HG03354 (cell line): ENCODE results near the gene PSG6.
"Not testable (repeated sequence)": the region's sequence is repeated elsewhere in the genome, so short reads cannot be mapped to it uniquely, and the experiment has no call there.

ENCODE experiments used
- ATAC-seq: cut with Tn5 transposase; IDR thresholded peaks from one replicate; pipeline ENCODE4 v1.9.1; 2021; ENCODE audit warnings: mild to moderate bottlenecking; ENCODE audit not compliant: unreplicated experiment, poor library complexity, severe bottlenecking

The PSG6 gene

DNA sequence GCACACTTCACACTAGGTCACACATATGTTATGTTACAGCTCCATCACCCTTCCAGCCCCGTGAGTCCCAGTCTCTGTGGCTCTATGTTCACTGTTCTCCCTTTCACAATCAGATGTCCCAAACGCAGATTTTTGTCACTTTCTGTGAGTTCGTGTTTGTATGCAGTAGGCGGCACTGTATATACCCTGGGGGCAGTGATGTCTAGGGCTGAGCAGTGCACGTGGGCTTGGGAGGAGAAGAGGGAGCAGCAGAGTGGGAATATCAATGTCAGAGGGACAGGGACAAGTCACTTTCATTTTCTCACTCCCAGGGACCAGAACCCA, 60.2 kb downstream of the PSG6 start:
- no peak for ATAC-seq

DNA sequence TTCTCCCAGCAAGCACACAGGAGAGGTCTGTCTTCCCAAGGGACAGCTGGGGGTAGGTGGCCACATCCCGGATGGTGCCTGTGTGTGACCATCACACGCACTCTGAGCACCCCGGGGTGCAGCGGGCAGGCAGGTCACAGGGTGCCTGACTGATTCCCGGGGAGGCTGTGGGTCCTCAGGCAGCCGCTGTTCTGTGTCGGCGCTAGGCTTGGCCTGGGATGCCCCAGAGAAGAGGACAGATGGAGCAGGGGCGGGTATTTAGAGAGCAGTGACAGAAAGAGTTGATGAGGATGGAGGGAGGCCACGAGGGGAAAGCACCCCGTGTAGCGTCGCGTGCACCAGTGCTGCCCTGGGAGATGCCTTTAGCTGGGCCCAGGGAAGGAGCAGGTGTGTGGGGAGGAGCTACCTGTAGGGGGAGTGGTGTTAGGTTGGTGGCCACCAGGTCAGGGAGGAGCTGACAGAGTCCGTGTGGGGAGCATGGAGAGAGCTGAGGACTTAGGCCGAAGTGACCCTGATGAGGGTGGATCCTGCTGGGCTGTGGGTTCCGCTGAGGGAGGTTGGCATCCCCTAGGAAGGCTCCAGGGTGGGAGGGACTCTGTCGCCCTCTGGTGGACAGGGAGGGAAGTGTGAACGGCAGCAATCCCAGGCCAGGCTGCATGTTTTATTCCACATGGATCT, 60.7 kb downstream of the PSG6 start:
- not testable (repeated sequence) for ATAC-seq

DNA sequence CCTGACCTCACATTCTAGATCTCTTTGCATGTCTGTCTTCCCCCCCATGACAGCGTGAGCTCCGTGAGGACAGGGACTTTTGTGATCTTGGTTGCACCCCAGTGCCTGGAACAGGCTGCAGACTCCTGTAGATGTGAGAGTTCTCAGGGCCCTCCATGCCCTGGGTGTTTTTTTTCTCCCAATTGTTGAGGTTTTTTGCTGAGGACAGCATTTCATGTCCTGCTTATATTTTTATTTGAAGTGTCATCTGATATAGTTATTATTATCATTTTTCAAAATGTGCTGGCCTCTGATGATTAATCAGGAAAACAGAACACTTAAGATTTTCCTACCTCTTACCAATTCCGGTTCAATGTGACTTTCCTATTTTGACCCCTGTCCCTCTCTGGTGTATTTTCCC, 62.9 kb downstream of the PSG6 start:
- not testable (repeated sequence) for ATAC-seq

DNA sequence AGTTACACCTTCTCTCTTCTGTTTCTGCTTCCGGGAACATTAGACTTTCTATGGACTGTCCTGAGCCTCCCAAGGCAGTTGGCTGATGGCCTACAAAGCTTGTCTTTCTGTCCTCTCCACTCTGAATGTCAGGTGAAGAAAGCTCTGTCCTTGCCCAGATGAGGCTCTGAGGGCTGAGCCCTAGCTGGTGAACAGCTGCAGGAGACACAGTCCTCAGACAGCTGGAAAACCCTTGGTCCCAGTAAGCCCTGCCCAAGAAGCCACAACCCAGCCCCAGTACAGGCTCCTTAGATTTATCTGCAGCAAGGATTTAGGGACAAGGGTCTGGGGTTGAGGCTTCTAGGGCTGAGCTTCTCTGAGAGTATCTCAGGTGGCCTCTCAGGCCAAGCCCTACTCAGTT, 64.5 kb downstream of the PSG6 start:
- ATAC-seq = not testable (repeated sequence)

DNA sequence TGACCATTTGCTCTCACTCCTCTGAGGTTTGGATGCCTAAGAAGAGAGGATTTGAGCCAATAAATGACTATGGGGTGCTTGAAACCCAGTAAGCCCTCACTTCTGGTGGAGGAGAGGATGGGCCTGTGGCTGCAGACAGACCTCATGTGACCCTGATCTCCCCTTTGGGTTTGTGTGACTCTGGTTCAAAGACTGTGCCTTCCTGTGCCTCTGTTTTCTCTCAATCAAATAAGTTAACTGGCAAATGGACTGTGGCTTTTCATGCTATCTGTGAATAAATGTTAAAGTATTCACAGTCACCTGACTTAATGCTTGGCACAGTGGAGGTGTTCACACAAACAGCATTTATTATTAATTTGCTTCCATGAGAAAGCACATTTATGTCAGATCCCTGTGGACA, 64.9 kb downstream of the PSG6 start:
- ATAC-seq = not testable (repeated sequence)
